HG03469 (cell line): Measurements from ENCODE around the gene TLE2.
"Not testable (repeated sequence)": the region's sequence is repeated elsewhere in the genome, so short reads cannot be mapped to it uniquely, and the experiment has no call there.

Experiments used
- ATAC-seq: cut with Tn5 transposase; IDR thresholded peaks from one replicate; pipeline ENCODE4 v1.9.1; 2021; ENCODE audit warnings: mild to moderate bottlenecking, moderate library complexity, moderate number of reproducible peaks; ENCODE audit not compliant: unreplicated experiment

The TLE2 gene

GRCh38 chr19:3015126-3016057 is 13.7 kb downstream of the TLE2 start:
- no peak for ATAC-seq

- ATAC-seq: no peak
These were observed 14.9 kb downstream of the TLE2 start for GRCh38 chr19:3014135-3014534.

DNA sequence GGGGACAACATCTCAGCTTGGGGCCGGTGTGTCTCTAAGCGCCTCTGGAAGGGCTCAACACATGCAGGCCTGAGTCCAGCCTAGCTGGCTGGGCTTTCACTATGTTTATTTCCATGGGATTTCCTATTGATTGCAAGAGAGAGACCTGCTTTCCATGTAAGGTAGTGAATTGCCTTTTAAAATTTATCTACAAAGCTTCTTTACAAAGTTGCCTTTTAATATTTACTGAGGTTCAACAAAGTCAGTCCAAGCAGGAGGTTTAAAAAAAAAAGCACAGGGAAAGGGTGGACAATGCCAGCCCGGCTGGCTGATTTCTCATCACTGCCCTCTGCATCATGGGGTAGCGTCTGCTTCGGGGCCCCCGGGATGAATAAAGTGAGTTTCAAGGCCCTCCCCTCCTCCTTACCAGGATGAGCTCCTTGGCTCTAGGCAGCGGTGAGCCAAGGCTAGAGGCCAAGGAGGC is 15.8 kb downstream of the TLE2 start:
- no peak for ATAC-seq

DNA sequence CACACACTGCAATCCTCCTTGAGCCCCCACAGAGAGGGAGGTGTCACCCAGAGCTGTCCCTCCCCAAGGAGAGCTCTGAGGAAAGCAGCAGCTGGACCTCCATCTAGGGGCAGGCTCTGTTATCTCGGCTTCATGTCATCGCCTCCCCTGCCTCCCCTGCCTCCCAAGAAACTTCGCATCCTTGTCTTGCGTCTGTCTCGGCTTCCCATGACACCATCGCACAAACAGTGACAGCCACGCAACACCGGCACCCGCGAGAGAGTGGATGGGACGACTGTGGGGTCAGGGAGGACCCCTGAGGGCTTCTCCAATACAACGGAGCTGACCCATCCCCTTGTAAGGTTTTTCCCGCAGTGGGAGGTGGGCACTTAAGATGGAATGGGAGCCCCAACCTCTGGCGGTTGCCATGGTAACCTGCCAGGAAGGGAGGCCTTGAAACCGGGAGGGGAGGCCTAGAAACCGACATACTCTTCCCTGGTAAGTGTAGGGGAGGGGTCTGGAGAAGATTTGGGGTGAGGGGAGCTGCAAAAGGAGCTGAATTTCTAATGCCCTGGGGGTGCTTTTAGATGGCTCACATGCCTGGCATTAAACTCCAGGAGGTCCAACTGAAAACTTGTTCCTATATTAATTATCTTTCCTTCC is 16.3 kb downstream of the TLE2 start:
- no peak for ATAC-seq

GRCh38 chr19:3012059-3012458 is 17.0 kb downstream of the TLE2 start:
- ATAC-seq: not testable (repeated sequence)

- no peak for ATAC-seq
These were observed 18.2 kb downstream of the TLE2 start for GRCh38 chr19:3010871-3011270.

GRCh38 chr19:3008994-3009393 is 20.1 kb downstream of the TLE2 start:
- ATAC-seq: no peak

DNA sequence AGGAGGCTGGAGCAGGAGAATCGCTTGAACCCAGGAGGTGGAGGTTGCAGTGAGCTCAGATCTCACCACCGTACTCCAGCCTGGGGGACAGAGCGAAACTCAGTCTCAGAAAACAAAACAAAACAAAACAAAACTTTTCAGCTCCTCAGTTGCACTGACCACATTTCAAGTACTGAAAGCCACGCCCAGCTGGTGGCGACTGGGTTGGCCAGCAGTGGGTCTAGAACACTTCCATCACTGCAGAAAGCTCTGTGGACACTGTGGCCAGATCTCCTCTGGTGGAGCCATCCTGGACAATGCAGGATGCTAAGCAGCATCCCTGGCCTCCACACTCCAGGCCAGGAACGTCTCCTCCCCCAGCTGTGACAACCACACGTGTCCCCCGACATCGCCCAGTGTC is 21.1 kb downstream of the TLE2 start:
- no peak for ATAC-seq

- no peak for ATAC-seq
These were observed 22.9 kb downstream of the TLE2 start for GRCh38 chr19:3006075-3006767.

GRCh38 chr19:3005345-3005744 is 23.7 kb downstream of the TLE2 start:
- no peak for ATAC-seq

GRCh38 chr19:3004522-3004921 is 24.6 kb downstream of the TLE2 start:
- ATAC-seq: no peak

GRCh38 chr19:3003046-3003445 is 26.0 kb downstream of the TLE2 start:
- ATAC-seq: no peak

GRCh38 chr19:3001235-3001800 is 27.8 kb downstream of the TLE2 start:
- no peak for ATAC-seq

GRCh38 chr19:2998642-2999041 is 30.4 kb downstream of the TLE2 start:
- ATAC-seq: no peak

DNA sequence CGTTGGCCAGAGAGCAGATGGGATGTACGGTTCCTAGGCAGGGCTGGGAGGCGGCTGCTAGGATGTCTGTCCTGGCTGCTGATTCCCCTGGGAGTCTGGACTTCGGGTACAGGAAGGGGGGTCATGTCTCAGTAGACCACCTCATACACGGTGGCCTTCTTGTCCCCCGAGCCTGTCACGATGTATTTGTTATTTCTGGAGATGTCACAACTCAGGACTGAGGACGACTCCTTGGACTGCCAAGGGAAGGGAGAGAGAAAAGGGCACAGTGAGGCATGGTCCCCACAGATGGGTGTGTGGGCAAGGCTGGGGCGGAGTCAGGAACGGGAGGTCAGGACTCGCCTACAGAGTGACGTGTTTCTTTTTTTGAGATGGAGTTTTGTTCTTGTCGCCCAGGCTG is 31.4 kb downstream of the TLE2 start:
- no peak for ATAC-seq

DNA sequence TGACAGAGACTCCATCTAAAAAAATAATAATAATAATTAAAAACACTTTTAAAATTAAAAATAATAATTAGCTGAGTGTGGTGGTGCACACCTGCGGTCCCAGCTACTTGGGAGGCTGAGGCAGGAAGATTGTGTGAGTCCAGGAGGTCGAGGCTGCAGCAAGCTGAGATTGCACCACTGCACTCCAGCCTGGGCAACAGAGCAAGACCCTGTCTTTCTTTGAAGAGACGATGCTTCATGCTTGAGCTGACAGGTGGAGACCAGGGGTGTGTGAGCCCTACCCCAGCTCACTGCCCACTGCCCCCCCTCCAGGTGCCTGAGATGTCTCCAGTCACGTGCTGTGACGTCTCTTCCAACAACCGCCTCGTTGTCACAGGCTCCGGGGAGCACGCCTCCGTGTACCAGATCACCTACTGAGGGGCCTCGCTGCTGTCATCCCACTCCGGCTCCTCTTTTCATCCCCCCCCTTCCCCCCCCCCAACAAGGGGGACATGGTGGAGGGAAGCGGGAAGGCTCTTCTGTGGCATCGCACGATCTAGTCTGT is 34.4 kb downstream of the TLE2 start:
- ATAC-seq: no peak

GRCh38 chr19:2993579-2993978 is 35.5 kb downstream of the TLE2 start:
- no peak for ATAC-seq

DNA sequence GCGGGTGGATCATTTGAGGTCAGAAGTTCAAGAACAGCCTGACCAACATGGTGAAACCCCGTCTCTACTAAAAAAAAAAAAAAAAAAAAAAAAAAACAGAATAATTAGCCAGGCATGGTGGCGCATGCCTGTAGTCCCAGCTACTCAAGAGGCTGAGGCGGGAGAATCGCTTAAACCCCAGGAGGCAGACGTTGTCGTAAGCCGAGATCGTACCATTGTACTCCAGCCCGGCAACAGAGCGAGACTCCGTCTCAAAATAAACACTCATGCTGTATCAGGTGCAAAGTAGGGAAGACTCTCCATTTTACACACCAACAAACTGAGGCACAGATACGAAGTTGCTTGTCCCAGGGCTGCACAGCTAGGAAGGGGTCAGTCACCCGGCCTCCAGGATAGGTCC is 36.1 kb downstream of the TLE2 start:
- no peak for ATAC-seq

DNA sequence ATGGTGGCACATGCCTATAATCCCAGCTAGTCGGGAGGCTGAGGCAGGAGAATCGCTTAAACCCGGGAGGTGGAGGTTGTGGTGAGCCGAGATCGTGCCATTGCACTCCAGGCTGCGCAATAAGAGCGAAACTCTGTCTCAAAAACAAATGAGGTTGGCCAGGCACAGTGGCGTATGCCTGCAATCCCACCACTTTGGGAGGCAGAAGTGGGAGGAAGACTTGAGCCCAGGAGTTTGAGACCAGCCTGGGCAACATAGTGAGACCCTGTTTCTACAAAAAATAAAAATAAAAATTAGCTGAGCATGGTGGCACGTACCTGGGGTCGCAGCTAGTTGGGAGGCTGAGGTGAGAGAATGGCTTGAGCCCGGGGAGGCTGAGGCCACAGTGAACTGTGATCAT is 36.7 kb downstream of the TLE2 start:
- not testable (repeated sequence) for ATAC-seq

DNA sequence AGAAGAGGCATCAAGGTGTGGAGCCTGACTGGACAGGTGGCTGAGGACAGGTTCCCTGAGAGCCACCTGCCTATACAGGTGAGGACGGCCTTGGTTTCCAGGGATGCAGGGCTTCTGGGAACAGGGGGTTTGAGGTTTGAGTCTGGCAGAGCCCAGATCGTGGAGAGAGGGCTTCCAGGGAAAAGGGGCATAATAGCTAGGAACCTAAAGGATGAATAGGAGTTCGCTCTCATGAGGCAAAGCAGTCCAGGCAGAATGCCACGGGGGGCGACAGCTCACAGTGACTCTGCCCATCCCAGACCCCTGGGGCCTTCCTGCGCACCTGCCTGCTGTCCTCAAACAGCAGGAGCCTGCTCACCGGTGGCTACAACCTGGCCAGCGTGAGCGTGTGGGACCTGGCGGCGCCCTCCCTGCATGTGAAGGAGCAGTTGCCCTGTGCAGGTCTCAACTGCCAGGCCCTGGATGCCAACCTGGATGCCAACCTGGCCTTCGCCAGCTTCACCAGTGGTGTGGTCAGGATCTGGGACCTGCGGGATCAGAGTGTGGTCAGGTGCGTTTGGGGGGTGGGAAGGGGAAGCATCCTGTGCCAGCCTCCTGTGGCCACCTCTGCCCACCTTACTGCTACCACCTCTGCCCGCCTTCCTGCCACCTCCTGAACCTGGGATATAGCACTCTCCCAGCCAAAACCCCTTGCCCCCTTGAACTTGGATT is 39.7 kb downstream of the TLE2 start:
- no peak for ATAC-seq
